ENCODE results near the gene MRPS18B.

GRCh38 chr6:30599625-30600324 is 17.9 kb upstream of the MRPS18B start:
- no peak for TF ChIP-seq CTCF (IDR thresholded peaks at IDR 0.05)
- TF ChIP-seq EZH2 (IDR thresholded peaks at IDR 0.05; ENCODE audit: borderline replicate concordance, insufficient read depth, low read depth, low read length, poor library complexity, severe bottlenecking): no peak
